HEK293 (cell line): Measurements from ENCODE around the gene FOXN3.

Experiments
- CTCF ChIA-PET: fragments of 350-600 bp; formaldehyde crosslinking; extraction: SDS; loops from one replicate; lab custom pipeline; 2021; ENCODE audit warnings: antibody characterized with exemption; lab: Yijun Ruan, JAX
- POLR2A ChIA-PET: fragments of 300-600 bp; formaldehyde crosslinking; extraction: SDS; loops from one replicate; lab custom pipeline; 2020; ENCODE audit warnings: antibody characterized with exemption, inconsistent platforms; lab: Yijun Ruan, JAX
- H3K27ac ChIP-seq: fragments of 200-500 bp; sonication (Bioruptor generic); 2 replicates; pipeline ENCODE4 v1.5.1; 2014; ENCODE audit warnings: low read depth, low read length, control low read depth, inconsistent platforms; ENCODE audit errors: extremely low read depth
- H3K36me3 ChIP-seq, 2 experiments: fragments of 200-500 bp in 1 of 2; sonication (Bioruptor generic) in 1 of 2; 1 replicate in 1 of 2; 2 replicates in 1 of 2; pipeline ENCODE4 v1.5.1; 2014 to 2017; ENCODE audit warnings: inconsistent platforms in 2 of 2, low read length in 2 of 2; ENCODE audit not compliant: control insufficient read depth in 2 of 2, insufficient read depth in 1 of 2
- H3K4me1 ChIP-seq: fragments of 200-500 bp; sonication (Bioruptor generic); 2 replicates; pipeline ENCODE4 v1.5.1; 2014; ENCODE audit warnings: mild to moderate bottlenecking, low read length, inconsistent platforms; ENCODE audit not compliant: control insufficient read depth, insufficient read depth
- H3K4me3 ChIP-seq: 2 replicates; pipeline ENCODE4 v1.5.1; 2011; ENCODE audit warnings: low read depth, mild to moderate bottlenecking, control low read depth, low read length, moderate library complexity
- H3K9me3 ChIP-seq: fragments of 200-500 bp; sonication (Bioruptor generic); 2 replicates; pipeline ENCODE4 v1.5.1; 2014; ENCODE audit warnings: low read depth, low read length, inconsistent platforms; ENCODE audit not compliant: control insufficient read depth, insufficient read depth
- BCL6B ChIP-seq: fragments of 450-650 bp; formaldehyde crosslinking; IDR thresholded peaks from 2 replicates; pipeline ENCODE4 v1.5.1; 2017; ENCODE audit warnings: missing biosample characterization, missing genetic modification characterization
- FEZF1 ChIP-seq: fragments of 450-650 bp; formaldehyde crosslinking; IDR thresholded peaks from 2 replicates; pipeline ENCODE4 v1.5.1; 2016; ENCODE audit warnings: missing biosample characterization, missing genetic modification characterization
- HOXC10 ChIP-seq: sonication (generic); formaldehyde crosslinking; IDR thresholded peaks from 2 replicates; pipeline ENCODE4 v1.8.1; 2023; ENCODE audit warnings: mild to moderate bottlenecking, missing genetic modification reagents
- KLF17 ChIP-seq: fragments of 450-650 bp; formaldehyde crosslinking; IDR thresholded peaks from 2 replicates; pipeline ENCODE4 v1.5.1; 2016; ENCODE audit warnings: missing biosample characterization, missing genetic modification characterization
- PATZ1 ChIP-seq: fragments of 450-650 bp; formaldehyde crosslinking; IDR thresholded peaks from 2 replicates; pipeline ENCODE4 v1.5.1; 2016; ENCODE audit warnings: missing biosample characterization, missing genetic modification characterization
- ZBTB49 ChIP-seq: fragments of 450-650 bp; formaldehyde crosslinking; IDR thresholded peaks from 2 replicates; pipeline ENCODE4 v1.5.1; 2016; ENCODE audit warnings: missing biosample characterization, missing genetic modification characterization, low read depth
- ZNF140 ChIP-seq: fragments of 450-650 bp; formaldehyde crosslinking; IDR thresholded peaks from 2 replicates; pipeline ENCODE4 v1.5.1; 2016; ENCODE audit warnings: missing biosample characterization, missing genetic modification characterization
- ZNF155 ChIP-seq: fragments of 450-650 bp; formaldehyde crosslinking; IDR thresholded peaks from 2 replicates; pipeline ENCODE4 v1.5.1; 2016; ENCODE audit warnings: missing biosample characterization, missing genetic modification characterization
- ZNF174 ChIP-seq: fragments of 450-650 bp; formaldehyde crosslinking; IDR thresholded peaks from 2 replicates; pipeline ENCODE4 v1.5.0; 2017; ENCODE audit warnings: missing biosample characterization, mild to moderate bottlenecking, missing genetic modification characterization
- ZNF2 ChIP-seq: fragments of 450-650 bp; formaldehyde crosslinking; IDR thresholded peaks from 2 replicates; pipeline ENCODE4 v1.5.1; 2016; ENCODE audit warnings: missing biosample characterization, missing genetic modification characterization
- ZNF23 ChIP-seq: fragments of 450-650 bp; formaldehyde crosslinking; IDR thresholded peaks from 2 replicates; pipeline ENCODE4 v1.5.1; 2016; ENCODE audit warnings: missing biosample characterization, missing genetic modification characterization, borderline replicate concordance
- ZNF266 ChIP-seq: fragments of 450-650 bp; formaldehyde crosslinking; IDR thresholded peaks from 2 replicates; pipeline ENCODE4 v1.5.1; 2016; ENCODE audit warnings: missing biosample characterization, missing genetic modification characterization, low read depth
- ZNF280C ChIP-seq: fragments of 450-650 bp; formaldehyde crosslinking; IDR thresholded peaks from 2 replicates; pipeline ENCODE4 v1.5.1; 2016; ENCODE audit warnings: missing biosample characterization, missing genetic modification characterization
- ZNF423 ChIP-seq: fragments of 450-650 bp; formaldehyde crosslinking; IDR thresholded peaks from 2 replicates; pipeline ENCODE4 v1.5.1; 2016; ENCODE audit warnings: missing biosample characterization, missing genetic modification characterization
- ZNF560 ChIP-seq: fragments of 450-650 bp; formaldehyde crosslinking; IDR thresholded peaks from 2 replicates; pipeline ENCODE4 v1.5.1; 2017; ENCODE audit warnings: missing biosample characterization, missing genetic modification characterization, borderline replicate concordance
- ZNF571 ChIP-seq: fragments of 450-650 bp; formaldehyde crosslinking; IDR thresholded peaks from 2 replicates; pipeline ENCODE4 v1.5.0; 2017; ENCODE audit warnings: missing biosample characterization, missing genetic modification characterization
- ZNF596 ChIP-seq: fragments of 450-650 bp; IDR thresholded peaks from 2 replicates; pipeline ENCODE4 v1.5.0; 2018; ENCODE audit warnings: missing biosample characterization, mild to moderate bottlenecking, missing genetic modification characterization, moderate library complexity
- ZNF621 ChIP-seq: fragments of 450-650 bp; formaldehyde crosslinking; IDR thresholded peaks from 2 replicates; pipeline ENCODE4 v1.5.1; 2017; ENCODE audit warnings: missing biosample characterization, missing genetic modification characterization
- ZNF701 ChIP-seq: fragments of 450-650 bp; formaldehyde crosslinking; IDR thresholded peaks from 2 replicates; pipeline ENCODE4 v1.5.1; 2016; ENCODE audit warnings: missing biosample characterization, missing genetic modification characterization
- ZNF76 ChIP-seq: fragments of 450-650 bp; formaldehyde crosslinking; IDR thresholded peaks from 2 replicates; pipeline ENCODE4; 2016; ENCODE audit warnings: low read depth, missing biosample characterization, missing genetic modification characterization, borderline replicate concordance
- ZNF768 ChIP-seq: fragments of 450-650 bp; formaldehyde crosslinking; IDR thresholded peaks from 2 replicates; pipeline ENCODE4 v1.5.1; 2018; ENCODE audit warnings: missing biosample characterization, mild to moderate bottlenecking, missing genetic modification characterization
- ZNF785 ChIP-seq: fragments of 450-650 bp; formaldehyde crosslinking; IDR thresholded peaks from 2 replicates; pipeline ENCODE4 v1.5.1; 2016; ENCODE audit warnings: missing biosample characterization, missing genetic modification characterization
- ZNF830 ChIP-seq: fragments of 450-650 bp; IDR thresholded peaks from 2 replicates; pipeline ENCODE4 v1.5.0; 2018; ENCODE audit warnings: missing biosample characterization, missing genetic modification characterization, low read depth, mild to moderate bottlenecking, moderate library complexity
- ZSCAN30 ChIP-seq: fragments of 450-650 bp; IDR thresholded peaks from 2 replicates; pipeline ENCODE4 v1.5.1; 2018; ENCODE audit warnings: missing biosample characterization, mild to moderate bottlenecking, missing genetic modification characterization, moderate library complexity

The FOXN3 gene

GRCh38 chr14:89190765-89191513 lies 226.1 kb downstream of the FOXN3 start:
- CTCF ChIA-PET = no interaction called here
- no peak overlapping the region for H3K27ac ChIP-seq
- no peaks in the 10 kb centered on the region for H3K9me3 ChIP-seq
- H3K4me3 ChIP-seq = no peak overlapping the region
- H3K36me3 ChIP-seq = peaks cover 0 to 3% of the 10 kb centered on the region in 2 experiments; a peak in 1 of 3 replicates
- POLR2A ChIA-PET = no interaction called here
- H3K4me1 ChIP-seq = no peaks in the 10 kb centered on the region
- no peak for TF ChIP-seq ZSCAN30 (tag by site-specific recombination)
- TF ChIP-seq BCL6B (tag by site-specific recombination) = no peak

- Histone ChIP-seq H3K27ac (no peak overlapping the region), H3K9me3 (no peaks in the 10 kb centered on the region), H3K4me3 (no peak overlapping the region), H3K36me3 (peaks cover 0 to 3% of the 10 kb centered on the region in 2 experiments; a peak in 1 of 3 replicates), H3K4me1 (no peaks in the 10 kb centered on the region)
- ChIA-PET POLR2A (no interaction called here), CTCF (interaction anchor here (1.0 kb wide), 1 partner anchor 11 kb away, joined by 4 read pairs; no protein-coding TSS in a partner anchor)
- TF ChIP-seq ZNF23 (tag by site-specific recombination) (no peak), ZNF140 (tag by site-specific recombination) (no peak), ZNF768 (tag by site-specific recombination) (no peak), ZNF621 (no peak), ZNF76 (no peak), ZNF174 (no peak), FEZF1 (tag by site-specific recombination) (no peak), ZNF423 (no peak), ZNF830 (tag by site-specific recombination) (no peak), ZNF596 (tag by site-specific recombination) (no peak), ZNF571 (tag by site-specific recombination) (no peak), ZNF2 (tag by site-specific recombination) (no peak), ZNF785 (no peak), HOXC10 (CRISPR knock-in tag) (no peak), ZNF701 (tag by site-specific recombination) (no peak), PATZ1 (tag by site-specific recombination) (no peak), ZNF155 (tag by site-specific recombination) (no peak)
Measured at GRCh38 chr14:89188492-89188891, 228.5 kb downstream of the FOXN3 start.

- Histone ChIP-seq H3K4me1 (no peaks in the 10 kb centered on the region), H3K27ac (no peak overlapping the region), H3K4me3 (no peak overlapping the region), H3K36me3 (peaks cover 0 to 3% of the 10 kb centered on the region in 2 experiments; a peak in 1 of 3 replicates), H3K9me3 (no peaks in the 10 kb centered on the region)
- ChIA-PET CTCF (no interaction called here), POLR2A (no interaction called here)
- TF ChIP-seq ZNF280C (tag by site-specific recombination) (no peak), ZBTB49 (tag by site-specific recombination) (no peak), ZSCAN30 (tag by site-specific recombination) (no peak), ZNF266 (tag by site-specific recombination) (no peak), KLF17 (tag by site-specific recombination) (no peak), ZNF560 (tag by site-specific recombination) (no peak)
Measured at GRCh38 chr14:89187501-89187900, 229.5 kb downstream of the FOXN3 start.
